Measurements from ENCODE around the gene PHACTR1.
"Not testable (repeated sequence)": the region's sequence is repeated elsewhere in the genome, so short reads cannot be mapped to it uniquely, and the experiment has no call there.

PHACTR1 gene

GRCh38 chr6:13152764-13153163, 436.2 kb downstream of the PHACTR1 start:
- no peak for DNase-seq (ENCODE audit: low spot score)

- DNase-seq (ENCODE audit: low spot score): no peak
These were observed 439.8 kb downstream of the PHACTR1 start for GRCh38 chr6:13156381-13156780.

GRCh38 chr6:13157293-13157692, 440.7 kb downstream of the PHACTR1 start:
- no peak for DNase-seq (ENCODE audit: low spot score)

- DNase-seq (ENCODE audit: low spot score): no peak
These were observed 442.7 kb downstream of the PHACTR1 start for GRCh38 chr6:13159300-13159699.

GRCh38 chr6:13159822-13160221, 443.3 kb downstream of the PHACTR1 start:
- DNase-seq (ENCODE audit: low spot score): not testable (repeated sequence)

- DNase-seq (ENCODE audit: low spot score): no peak
These were observed 446.8 kb downstream of the PHACTR1 start for GRCh38 chr6:13163161-13163944.

GRCh38 chr6:13164291-13164690, 447.7 kb downstream of the PHACTR1 start:
- DNase-seq (ENCODE audit: low spot score): no peak

- DNase-seq (ENCODE audit: low spot score): no peak
These were observed 449.1 kb downstream of the PHACTR1 start for GRCh38 chr6:13165502-13166172.

- DNase-seq (ENCODE audit: low spot score): no peak
These were observed 449.7 kb downstream of the PHACTR1 start for GRCh38 chr6:13166269-13166668.

GRCh38 chr6:13166916-13167315, 450.3 kb downstream of the PHACTR1 start:
- DNase-seq (ENCODE audit: low spot score): no peak

- no peak for DNase-seq (ENCODE audit: low spot score)
These were observed 455.7 kb downstream of the PHACTR1 start for GRCh38 chr6:13172291-13172690.

GRCh38 chr6:13175087-13175486, 458.5 kb downstream of the PHACTR1 start:
- no peak for DNase-seq (ENCODE audit: low spot score)

GRCh38 chr6:13175759-13176158, 459.2 kb downstream of the PHACTR1 start:
- no peak for DNase-seq (ENCODE audit: low spot score)

- DNase-seq (ENCODE audit: low spot score): no peak
These were observed 461.1 kb downstream of the PHACTR1 start for GRCh38 chr6:13177664-13178063.

GRCh38 chr6:13178107-13178506, 461.5 kb downstream of the PHACTR1 start:
- no peak for DNase-seq (ENCODE audit: low spot score)

GRCh38 chr6:13180538-13180937, 464.0 kb downstream of the PHACTR1 start:
- DNase-seq (ENCODE audit: low spot score): no peak

GRCh38 chr6:13181393-13181792, 464.8 kb downstream of the PHACTR1 start:
- DNase-seq (ENCODE audit: low spot score): no peak

GRCh38 chr6:13183415-13184088, 467.0 kb downstream of the PHACTR1 start:
- DNase-seq (ENCODE audit: low spot score): no peak

GRCh38 chr6:13184089-13184468, 467.5 kb downstream of the PHACTR1 start:
- no peak for DNase-seq (ENCODE audit: low spot score)

GRCh38 chr6:13184547-13184946, 468.0 kb downstream of the PHACTR1 start:
- DNase-seq (ENCODE audit: low spot score): no peak

- no peak for DNase-seq (ENCODE audit: low spot score)
These were observed 470.3 kb downstream of the PHACTR1 start for GRCh38 chr6:13186861-13187260.

- DNase-seq (ENCODE audit: low spot score): no peak
These were observed 471.1 kb downstream of the PHACTR1 start for GRCh38 chr6:13187692-13188091.

- no peak for DNase-seq (ENCODE audit: low spot score)
These were observed 471.7 kb downstream of the PHACTR1 start for GRCh38 chr6:13188306-13188705.

Data from SK-N-DZ (cell line).